Measurements from ENCODE around the gene ASXL2.
A peak's percentile ranks its signal among the peaks of the same experiment; 100 is the strongest.
"Not testable (repeated sequence)": the region's sequence is repeated elsewhere in the genome, so short reads cannot be mapped to it uniquely, and the experiment has no call there.

ASXL2 gene

DNA sequence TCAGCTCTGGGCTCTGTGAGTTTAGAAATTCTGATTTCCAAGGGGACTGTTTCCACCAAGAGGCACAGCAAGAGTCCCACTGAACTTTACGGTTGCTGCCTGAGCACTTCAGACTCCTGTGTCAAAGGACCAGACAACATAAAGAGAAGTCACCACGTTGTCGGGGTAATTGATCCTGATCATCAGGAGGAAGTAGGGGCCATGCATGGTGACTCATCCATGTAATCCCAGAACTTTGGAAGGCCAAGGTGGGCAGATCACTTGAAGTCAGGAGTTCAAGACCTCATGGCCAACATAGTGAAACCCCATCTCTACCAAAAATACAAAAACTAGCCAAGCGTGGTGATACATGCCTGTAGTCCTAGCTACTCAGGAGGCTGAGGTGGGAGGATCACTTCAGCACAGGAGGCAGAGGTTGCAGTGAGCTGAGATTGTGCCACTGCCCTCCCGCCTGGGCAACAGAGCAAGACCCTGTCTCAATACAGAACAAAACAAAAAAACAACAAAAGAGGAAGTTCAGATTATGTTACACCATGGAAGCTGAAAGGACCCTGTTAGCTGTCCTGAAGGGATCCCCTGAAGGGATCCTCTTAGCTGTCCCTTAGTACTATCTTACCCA, 9.4 kb upstream of the ASXL2 start:
- no peak for DNase-seq

- DNase-seq = no peak
Measured at GRCh38 chr2:25885933-25886332, 7.6 kb upstream of the ASXL2 start.

DNA sequence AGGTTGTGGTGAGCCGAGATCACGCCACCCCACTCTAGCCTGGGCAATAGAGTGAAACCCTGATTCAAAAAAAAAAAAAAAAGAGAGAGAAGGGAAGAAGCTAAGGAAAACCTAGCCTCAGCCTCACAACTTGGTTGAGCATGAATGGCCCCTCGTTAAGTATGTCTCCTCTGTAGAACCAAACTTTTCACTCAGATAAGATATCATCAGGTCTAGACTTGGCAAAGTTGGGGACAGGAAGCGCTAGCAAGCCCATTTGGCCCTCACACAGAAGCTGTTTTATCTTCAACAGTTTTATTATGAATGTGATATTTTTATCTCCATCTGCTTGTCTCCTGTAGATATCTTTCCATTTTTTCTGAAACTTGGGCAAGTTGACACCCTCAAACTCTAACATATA, 3.5 kb upstream of the ASXL2 start:
- DNase-seq = no peak

DNA sequence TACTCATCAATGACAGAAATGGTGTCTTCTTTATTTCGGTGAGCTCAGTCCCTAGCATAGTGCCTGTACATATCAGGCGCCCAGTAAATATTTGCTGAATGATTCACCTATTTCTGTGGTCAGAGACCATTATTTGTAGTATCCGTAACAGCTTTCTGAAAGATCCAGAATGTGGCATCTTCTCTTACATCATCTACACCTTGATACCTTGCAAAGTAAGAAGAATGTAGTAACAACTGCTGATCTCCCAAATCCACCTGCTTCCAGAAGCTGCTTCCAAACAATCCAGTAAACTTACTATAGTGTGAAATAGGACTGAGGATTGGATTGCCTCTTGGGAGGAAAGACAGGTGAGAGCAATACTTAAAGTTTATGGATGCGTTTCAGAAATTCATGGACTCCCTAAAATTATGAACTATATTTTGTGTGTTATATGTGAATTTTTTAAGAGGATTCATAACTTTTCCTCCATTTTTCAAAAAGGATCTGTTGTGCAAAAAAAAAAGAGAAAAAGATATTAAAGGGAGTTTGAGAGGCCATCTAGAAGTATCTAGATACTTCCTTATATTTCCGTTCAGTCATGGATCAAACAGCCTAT, 945 bp upstream of the ASXL2 start:
- DNase-seq = no peak

GRCh38 chr2:25877431-25878360, 591 bp downstream of the ASXL2 start:
- DNase-seq = peak in 1 of 2 experiments; percentile 53

- DNase-seq = no peak
Measured at GRCh38 chr2:25872134-25872533, 6.2 kb downstream of the ASXL2 start.

GRCh38 chr2:25867396-25868003, 10.8 kb downstream of the ASXL2 start:
- DNase-seq = no peak

DNA sequence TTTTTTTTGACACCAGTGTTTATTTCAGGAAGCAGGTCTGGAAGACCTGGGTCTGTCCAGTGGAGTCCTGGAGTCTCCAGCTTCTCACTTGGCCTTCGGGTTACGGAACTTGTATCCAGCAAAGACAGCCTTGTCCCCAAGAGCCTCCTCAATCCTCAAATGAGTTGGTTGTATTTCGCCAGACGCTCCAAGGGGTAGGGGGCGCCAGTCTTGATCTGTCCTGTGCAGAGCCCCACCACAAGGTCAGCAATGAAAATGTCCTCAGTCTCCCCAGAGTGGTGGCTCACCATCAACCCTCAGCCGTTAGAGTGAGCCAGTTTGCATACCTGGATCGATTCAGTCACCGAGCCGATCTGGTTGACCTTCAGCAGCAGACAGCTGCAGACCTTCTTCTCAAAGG, 21.9 kb downstream of the ASXL2 start:
- DNase-seq = no peak

DNA sequence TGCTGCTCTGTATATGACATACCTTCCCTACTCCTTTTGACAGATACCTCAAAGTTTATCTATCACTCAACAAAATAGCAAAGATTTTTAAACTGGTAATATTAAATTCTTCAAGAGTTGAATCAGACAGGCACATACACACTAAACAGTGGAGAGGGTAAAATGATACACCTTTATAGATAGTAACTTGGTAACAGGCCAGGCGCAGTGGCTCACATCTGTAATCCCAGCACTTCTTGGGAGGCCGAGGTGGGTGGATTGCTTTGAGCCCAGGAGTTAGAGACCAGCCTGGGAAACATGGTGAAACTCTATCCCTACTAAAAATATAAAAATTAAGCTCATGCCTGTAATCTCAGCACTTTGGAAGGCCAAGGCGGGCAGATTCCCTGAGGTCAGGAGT, 23.2 kb downstream of the ASXL2 start:
- DNase-seq = no peak

- DNase-seq = no peak
Measured at GRCh38 chr2:25854613-25855012, 23.7 kb downstream of the ASXL2 start.

DNA sequence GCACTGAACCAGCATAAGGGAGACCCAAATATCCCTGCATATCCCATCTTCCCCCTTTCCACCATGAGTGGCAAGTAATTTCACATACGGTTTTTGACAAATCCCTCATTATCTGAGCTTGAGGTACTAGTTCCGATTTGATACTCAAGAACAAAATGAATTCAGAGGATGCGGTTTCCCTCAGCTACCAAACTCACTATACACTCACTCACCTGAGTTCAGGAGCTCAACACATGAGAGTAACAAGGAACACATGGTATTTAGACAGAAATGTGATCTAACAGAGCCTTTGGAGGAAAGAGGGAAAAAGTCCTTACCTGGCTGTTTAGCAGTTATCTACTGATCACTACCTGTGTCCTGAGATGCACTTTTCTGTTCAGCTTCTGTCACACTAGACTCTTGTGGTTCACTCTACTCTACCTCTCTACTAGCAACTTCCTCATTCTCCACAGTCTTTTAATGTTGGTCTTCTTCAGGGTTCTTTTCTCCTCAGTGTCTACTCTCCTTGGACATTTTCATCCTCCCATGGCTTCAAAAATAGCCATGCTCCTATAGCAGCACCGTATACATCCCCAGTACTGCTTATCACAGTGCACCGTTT, 25.1 kb downstream of the ASXL2 start:
- no peak for DNase-seq

GRCh38 chr2:25851740-25852503, 26.4 kb downstream of the ASXL2 start:
- no peak for DNase-seq

DNA sequence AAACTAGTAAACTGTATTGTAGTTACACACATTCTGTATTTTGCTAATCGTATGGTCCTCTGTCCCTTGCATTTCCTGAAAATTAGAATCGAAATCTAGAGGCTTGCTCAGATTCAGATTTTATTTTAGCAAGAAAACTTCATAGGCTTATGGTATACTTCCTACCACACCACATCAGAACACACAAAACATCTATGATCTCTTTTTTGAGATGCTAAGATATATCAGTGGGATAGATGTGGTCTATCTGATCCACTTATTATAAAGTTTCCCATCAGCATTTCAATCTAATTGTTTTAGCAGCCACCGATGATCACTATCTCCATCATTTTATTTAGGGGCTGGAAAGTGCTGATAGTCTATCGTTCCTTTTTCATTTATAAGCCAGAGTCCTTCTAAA, 27.9 kb downstream of the ASXL2 start:
- not testable (repeated sequence) for DNase-seq

GRCh38 chr2:25849350-25849749, 28.9 kb downstream of the ASXL2 start:
- DNase-seq = not testable (repeated sequence)

DNA sequence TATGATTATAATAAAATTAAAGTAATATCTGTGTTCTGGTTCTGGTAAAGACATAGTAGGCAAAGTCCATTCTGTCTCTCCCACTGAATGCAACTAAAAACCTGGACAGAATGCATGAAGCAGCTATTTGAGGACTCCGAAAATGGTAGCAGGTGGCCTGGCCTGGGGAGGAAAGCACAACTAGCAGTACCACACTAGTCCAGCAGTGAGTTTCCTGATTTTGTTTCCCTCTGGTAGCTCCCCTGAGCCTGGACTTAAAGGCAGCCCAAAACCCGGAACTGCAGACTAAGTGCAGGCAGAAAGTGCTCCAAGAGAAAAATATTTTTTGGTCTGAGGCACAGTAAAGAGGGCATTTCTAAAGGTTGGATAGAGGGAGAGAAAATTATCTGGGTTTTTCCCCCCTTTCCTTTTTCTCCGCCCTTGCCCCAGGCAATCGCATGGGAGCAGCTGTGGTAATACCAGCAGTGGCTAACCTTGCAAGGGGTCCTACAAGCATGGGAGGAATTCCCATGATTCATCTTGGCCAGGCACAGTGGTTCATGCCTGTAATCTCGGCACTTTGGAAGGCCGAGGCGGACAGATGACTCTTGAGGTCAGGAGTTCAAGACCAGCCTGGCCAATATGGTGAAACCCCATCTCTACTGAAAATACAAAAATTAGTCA, 32.3 kb downstream of the ASXL2 start:
- DNase-seq = no peak

DNA sequence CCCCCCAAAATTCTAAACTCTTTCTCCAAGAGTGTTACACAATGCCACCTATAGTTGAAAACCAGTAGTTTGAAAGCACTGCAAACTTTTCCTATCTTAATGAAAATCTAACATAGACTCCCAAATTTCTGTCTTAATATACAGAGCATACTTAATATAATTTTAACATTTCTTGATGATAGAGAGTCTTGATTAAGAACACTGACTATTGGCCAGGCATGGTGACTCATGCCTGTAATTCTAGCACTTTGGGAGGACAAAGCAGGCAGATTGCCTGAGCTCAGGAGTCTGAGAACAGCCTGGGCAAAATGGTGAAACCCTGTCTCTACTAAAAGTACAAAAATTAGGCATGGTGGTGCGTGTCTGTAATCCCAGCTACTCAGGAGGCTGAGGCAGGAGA, 34.2 kb downstream of the ASXL2 start:
- no peak for DNase-seq

GRCh38 chr2:25842155-25842554, 36.1 kb downstream of the ASXL2 start:
- no peak for DNase-seq

- no peak for DNase-seq
Measured at GRCh38 chr2:25838152-25838756, 40.0 kb downstream of the ASXL2 start.

DNA sequence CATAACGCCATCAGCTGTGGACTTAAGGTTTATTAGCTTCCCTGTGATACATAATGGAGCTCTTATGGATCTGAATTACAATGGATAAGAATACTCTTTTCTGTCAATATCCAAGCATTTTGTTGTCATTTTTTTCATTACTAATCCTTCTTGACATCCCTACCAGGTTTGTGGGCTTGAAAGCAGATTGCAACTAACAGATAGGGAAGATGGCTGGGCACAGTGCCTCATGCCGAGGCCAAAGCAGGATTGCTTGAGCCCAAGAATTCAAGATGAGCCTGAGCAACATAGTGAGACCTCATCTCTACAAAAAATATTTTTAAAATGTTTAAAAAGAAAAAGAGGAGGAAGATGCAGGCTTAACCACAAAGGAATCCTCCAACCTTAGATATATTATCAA, 42.4 kb downstream of the ASXL2 start:
- peak in 1 of 2 experiments; percentile 27 for DNase-seq

DNA sequence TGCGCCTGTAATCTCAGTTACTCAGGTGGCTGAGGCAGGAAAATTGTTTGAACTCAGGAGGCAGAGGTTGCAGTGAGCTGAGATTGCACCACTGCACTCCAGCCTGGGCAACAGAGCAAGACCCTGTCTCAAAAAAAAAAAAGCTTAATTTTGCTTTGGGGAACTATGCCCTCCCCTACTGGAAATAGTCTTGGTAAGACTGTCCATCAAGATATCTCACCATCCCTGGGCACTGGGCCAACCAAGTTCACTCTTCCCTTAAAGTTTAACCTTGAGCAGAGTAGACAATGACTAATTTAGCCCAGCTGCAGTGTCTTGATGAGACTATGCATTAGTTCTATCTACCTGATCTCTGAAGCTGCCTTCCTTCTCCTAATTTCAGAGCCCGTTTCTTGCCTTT, 44.7 kb downstream of the ASXL2 start:
- no peak for DNase-seq

- DNase-seq = no peak
Measured at GRCh38 chr2:25832897-25833296, 45.4 kb downstream of the ASXL2 start.

Data from cerebellar nuclear complex (tissue), 1 donor.